Left forelimb (tissue), 1 donor: ENCODE measurements around the gene TACO1.

ENCODE experiments used
- DNase-seq: peaks from one replicate; pipeline ENCODE4 v3.0.0-alpha.2; 2018; ENCODE audit warnings: low spot score

Gene TACO1

DNA sequence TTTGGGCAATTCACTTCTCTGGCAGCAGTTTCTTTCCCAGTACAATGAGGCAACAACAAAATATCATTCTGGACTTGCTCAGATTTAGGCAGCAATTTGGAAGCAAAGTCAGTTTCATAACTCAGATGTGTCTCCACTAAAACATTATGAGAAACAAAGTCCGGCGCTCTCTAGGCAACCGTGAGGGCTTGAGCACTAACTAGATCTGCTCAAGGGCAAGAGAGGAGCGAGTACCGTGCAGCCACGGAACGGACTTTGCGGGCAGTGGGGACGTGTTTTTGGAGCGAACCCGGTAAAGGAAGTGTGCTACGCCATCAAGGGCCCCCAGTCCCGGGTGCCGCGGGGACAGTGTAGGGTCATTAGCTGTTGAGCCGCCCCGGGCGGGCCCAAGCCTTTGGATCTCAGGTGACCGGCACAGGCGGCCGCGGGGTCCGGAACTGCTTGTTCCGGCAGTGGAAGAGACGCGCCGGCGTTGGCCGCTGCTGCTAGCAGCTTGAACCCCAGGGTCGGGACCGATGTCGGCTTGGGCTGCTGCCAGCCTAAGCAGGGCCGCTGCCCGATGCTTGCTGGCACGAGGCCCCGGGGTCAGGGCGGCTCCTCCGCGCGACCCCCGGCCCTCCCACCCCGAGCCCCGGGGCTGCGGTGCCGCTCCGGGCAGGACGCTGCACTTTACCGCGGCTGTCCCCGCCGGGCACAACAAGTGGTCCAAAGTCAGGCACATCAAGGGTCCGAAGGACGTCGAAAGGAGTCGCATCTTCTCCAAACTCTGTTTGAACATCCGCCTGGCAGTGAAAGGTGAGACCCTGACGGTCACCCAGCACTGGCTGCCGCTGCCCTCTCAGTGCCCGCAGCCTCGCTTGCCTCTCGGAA lies at the start of gene TACO1:
Gene TACO1, plus strand, starts transcription at position 327 of the 870 bp plus-strand sequence. Its CDS starts 189 bp downstream, at position 516.
- peak; percentile 90 for DNase-seq

DNA sequence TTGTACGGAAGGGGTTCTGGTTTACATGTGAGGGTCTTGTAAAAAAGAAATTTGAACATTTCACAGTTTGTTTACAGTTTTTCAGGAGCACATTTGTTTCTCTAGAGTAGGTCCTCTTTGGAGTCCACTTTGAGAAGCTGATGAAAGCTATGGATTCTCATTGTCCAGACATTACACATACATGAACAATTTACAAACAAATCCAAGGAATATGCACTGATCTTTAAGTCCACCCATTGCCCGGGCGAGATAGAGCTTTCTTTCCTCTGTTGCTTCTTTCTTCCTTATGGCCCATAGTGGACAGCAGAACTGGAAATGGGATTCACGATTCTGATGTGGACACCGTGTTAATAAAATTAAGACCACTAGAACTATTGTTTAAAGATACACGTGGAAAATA lies 48.5 kb upstream of the TACO1 start:
- DNase-seq, result no peak

GRCh38 chr17:63555500-63556156 lies 45.1 kb upstream of the TACO1 start:
- DNase-seq, result no peak

DNA sequence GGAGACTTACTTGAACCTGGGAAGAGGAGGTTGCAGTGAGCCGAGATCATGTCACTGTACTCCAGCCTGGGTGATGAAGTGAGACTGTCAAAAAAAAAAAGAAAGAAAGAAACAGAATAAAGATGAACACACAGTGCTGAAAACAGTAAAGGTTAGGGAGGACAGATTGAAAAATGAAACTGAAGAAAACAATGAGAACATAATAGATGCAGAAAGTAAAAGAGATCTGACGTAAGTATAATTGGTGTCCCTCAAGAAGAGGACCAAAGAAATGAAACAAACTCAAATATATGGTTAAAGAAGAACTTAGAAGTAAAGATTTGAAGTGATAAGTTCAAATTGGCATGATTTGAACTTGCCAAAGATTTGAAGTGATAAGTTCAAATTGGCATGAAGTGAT lies 43.3 kb upstream of the TACO1 start:
- no peak for DNase-seq

DNA sequence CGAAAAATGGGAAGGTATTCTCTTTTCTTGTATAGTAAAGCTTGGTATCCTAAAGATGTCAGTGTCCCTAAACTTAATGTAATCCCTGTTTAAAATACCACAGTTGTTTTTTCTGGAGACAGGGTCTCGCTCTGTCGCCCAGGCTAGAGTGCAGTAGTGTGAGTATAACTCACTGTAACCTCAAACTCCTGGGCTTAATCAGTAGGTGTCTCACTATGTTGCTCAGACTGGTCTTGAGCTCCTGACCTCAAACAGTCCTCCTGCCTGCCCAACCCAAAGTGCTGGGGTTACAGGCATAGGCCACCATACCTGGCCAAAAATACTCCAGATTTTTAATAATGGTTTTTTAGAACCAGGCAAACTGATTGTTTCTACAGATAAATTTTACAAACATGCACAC lies 42.3 kb upstream of the TACO1 start:
- DNase-seq, result no peak

- no peak for DNase-seq
Observed at GRCh38 chr17:63561819-63562218, 38.9 kb upstream of the TACO1 start.

- no peak for DNase-seq
Observed at GRCh38 chr17:63563339-63563738, 37.4 kb upstream of the TACO1 start.

DNA sequence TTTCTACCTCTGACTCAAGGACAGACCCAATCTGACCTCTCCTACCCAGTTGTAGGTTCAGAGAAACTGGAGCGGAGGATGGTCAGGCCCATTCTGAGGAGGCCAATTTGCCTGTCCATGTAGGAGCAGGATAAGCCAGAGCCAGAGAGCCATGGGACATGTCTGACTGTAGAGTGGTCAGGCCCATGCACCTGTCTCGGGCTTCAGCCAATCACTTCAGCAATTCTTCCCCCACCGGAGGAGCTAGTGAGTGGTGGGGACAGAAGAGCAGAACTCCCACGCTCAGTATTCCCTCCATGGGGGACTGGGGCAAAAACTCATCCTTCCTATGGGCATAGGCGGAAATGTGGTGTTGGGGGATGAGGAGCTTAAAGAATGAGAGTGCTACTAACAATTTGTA lies 36.1 kb upstream of the TACO1 start:
- no peak for DNase-seq

GRCh38 chr17:63567229-63567628 lies 33.5 kb upstream of the TACO1 start:
- no peak for DNase-seq

GRCh38 chr17:63568563-63568962 lies 32.1 kb upstream of the TACO1 start:
- no peak for DNase-seq

DNA sequence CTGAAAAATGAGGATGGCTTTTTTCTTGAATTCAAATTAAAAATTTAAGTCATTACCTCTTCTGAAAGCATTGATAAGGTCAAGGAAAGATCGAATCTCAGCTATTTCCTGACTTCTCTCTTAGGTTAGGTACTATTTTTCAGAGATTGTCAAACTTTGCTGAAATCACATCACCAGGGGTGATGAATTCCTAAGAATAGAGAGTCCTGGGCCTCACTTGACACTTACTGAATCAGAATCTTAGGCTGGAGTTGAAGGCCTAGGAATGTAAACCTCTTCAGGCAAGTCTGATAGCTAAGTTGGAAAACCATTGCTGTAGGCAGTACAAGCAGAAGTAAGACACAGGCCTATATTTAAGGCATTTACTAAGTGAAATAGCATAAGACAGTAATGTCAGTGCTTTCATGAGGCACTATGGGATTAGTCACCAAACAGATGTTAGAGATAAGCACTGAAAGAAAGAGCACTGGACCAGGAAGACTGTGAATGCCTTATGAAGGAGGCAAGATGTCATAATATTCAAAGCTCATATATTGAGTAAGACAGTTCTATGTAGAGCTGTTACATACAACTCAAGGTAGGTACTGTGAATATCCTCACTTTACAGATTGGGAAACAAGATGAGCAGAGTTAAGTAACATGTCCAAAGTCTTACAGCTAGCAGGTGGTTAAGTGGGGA lies 28.9 kb upstream of the TACO1 start:
- no peak for DNase-seq

GRCh38 chr17:63573634-63574033 lies 27.1 kb upstream of the TACO1 start:
- no peak for DNase-seq

- DNase-seq, result no peak
Observed at GRCh38 chr17:63578027-63578768, 22.5 kb upstream of the TACO1 start.

DNA sequence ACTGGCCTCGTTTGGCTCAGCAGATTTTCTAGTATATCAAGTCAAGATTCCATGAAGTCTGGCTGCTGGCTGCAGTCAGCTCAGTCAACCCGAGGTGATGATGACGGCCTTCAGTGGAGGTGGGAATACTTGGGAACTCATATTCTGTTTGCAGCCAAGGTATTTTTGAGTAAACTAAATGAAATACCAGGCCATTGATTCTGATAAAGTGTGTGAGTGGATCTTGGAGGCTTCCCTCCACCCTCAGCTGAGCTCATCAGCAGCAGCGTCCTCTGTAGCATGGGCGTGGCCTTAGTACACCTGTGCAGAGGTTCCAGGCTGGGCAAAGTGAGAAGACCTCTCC lies 22.0 kb upstream of the TACO1 start:
- DNase-seq, result no peak

GRCh38 chr17:63579633-63580032 lies 21.1 kb upstream of the TACO1 start:
- no peak for DNase-seq

- DNase-seq, result no peak
Observed at GRCh38 chr17:63587770-63588169, 12.9 kb upstream of the TACO1 start.

GRCh38 chr17:63588797-63589196 lies 11.9 kb upstream of the TACO1 start:
- DNase-seq, result no peak

DNA sequence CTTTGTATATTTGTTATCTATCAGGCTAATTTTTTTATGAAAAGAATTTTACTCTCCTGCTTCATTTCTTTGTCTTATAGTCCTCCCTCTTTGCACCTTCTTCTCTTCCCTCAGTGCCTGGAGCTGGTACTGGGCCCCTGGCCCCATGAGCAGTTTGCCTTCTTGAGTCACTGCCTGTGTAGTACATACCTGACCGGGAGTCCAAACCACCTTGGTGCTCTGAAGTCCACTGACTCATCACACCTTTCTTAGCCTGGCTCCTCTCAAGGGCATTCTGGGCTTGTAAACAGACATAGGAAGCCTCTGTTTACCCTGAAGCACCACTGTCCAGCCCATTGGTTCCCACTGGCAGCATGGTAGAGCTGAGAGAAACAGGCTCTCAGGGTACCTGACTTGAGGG lies 11.0 kb upstream of the TACO1 start:
- DNase-seq, result no peak

DNA sequence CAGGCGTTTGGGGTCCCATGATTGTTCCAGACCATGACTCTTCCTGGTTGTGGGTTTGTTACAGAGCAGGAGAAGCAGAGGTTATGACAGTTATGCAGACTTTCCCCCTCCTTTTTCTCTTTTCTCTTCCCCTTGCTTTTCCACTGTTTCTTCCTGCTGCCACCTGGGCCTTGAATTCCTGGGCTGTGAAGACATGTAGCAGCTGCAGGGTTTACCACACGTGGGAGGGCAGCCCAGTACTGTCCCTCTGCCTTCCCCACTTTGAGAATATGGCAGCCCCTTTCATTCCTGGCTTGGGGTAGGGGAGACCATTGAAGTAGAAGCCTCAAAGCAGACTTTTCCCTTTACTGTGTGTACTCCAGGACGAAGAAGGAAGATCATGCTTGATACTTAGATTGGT lies 7.9 kb upstream of the TACO1 start:
- no peak for DNase-seq

GRCh38 chr17:63595132-63595531 lies 5.6 kb upstream of the TACO1 start:
- no peak for DNase-seq

DNA sequence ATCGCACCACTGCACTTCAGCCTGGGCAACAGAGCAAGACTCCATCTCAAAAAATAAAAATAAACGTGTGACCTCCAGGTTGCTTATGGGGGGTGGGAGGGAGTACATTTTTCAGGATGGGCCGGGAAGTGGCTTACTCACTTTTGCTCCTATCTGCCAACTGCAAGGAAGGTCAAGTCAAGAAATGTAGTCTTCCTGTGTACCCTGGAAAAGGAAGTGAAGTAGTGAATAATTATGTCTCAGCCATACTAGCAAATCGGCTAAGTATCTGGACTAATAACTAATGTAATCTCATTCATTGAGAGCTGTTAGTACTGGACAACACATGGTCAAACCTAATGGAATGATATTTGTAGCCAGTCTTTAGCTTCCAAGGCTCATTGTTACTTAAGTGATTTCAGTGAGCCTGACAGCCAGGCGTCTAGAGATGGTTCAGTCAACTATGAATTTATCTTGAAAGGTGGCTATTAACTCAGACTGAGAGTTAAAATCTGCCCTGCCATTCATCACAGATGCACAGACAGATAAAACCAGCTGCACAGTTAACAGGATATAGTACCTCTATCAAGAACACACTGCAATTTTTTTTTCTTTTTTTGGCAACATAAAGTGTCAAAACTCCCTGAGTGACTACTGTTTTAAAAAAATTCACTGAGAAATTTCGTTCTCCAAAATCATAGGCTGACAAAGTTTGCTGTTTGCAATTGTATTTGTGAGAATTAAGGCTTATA lies 3.7 kb upstream of the TACO1 start:
- DNase-seq, result no peak

- no peak for DNase-seq
Observed at GRCh38 chr17:63598281-63598680, 2.4 kb upstream of the TACO1 start.
